Sigmoid colon (tissue), 7 donors: ENCODE data around the gene WBP2. TPM values are rescaled to one million over a fixed set of nuclear protein-coding genes. Genes with fewer than 3 reads are reported as not detected.
A peak's percentile ranks its signal among the peaks of the same experiment; 100 is the strongest.

Source experiments
- DNase-seq: peaks from one replicate; pipeline ENCODE4 v3.0.0-alpha.2; 2019
- H3K27ac ChIP-seq, 4 donors: fragments of 200-600 bp; sonication (generic); one replicate each; pipeline ENCODE4 v1.5.1; 2016 to 2019; ENCODE audit warnings: mild to moderate bottlenecking in 1 of 4
- H3K27me3 ChIP-seq, 3 donors: fragments of 200-600 bp; sonication (generic); one replicate each; pipeline ENCODE4 v1.5.1; 2019; ENCODE audit warnings: mild to moderate bottlenecking in 1 of 3
- H3K36me3 ChIP-seq, 4 donors: fragments of 200-600 bp; sonication (generic); one replicate each; pipeline ENCODE4 v1.5.1; 2016 to 2019
- H3K4me1 ChIP-seq, 4 donors: fragments of 200-600 bp; sonication (generic); one replicate each; pipeline ENCODE4 v1.5.1; 2017 to 2019
- H3K4me3 ChIP-seq, 4 donors: fragments of 200-600 bp; sonication (generic); one replicate each; pipeline ENCODE4 v1.5.1; 2017 to 2019; ENCODE audit warnings: mild to moderate bottlenecking in 2 of 4, moderate library complexity in 1 of 4
- H3K9me3 ChIP-seq, 4 donors: fragments of 200-600 bp in 3 of 4; sonication (generic) in 3 of 4; one replicate each; pipeline versions ENCODE4 v1.5.1 to v1.6.1; 2013 to 2019
- CTCF ChIP-seq, 4 experiments: fragments of 450-650 bp in 3 of 4; fragments of 200-600 bp in 1 of 4; IDR thresholded peaks; one replicate each; pipeline ENCODE4 v1.5.1; 2016 to 2019; ENCODE audit warnings: antibody characterized with exemption in 4 of 4, mild to moderate bottlenecking in 3 of 4, moderate library complexity in 2 of 4
- EP300 ChIP-seq, 4 donors: sonication (generic); formaldehyde crosslinking; IDR thresholded peaks; one replicate each; pipeline ENCODE4 v1.6.1; 2017; ENCODE audit warnings: antibody characterized with exemption in 4 of 4
- POLR2A ChIP-seq, 2 donors: fragments of 450-650 bp; IDR thresholded peaks; one replicate each; pipeline ENCODE4 v1.6.1; 2016; ENCODE audit warnings: antibody characterized with exemption in 2 of 2, mild to moderate bottlenecking in 2 of 2, moderate library complexity in 2 of 2
- POLR2AphosphoS5 ChIP-seq, 4 donors: sonication (generic); formaldehyde crosslinking; IDR thresholded peaks; one replicate each; pipeline ENCODE4 v1.6.1; 2017; ENCODE audit warnings: antibody characterized with exemption in 4 of 4
- WGBS, 2 donors: extraction: QIAGEN DNeasy Blood & Tissue Kit; methylation state at CpG; one replicate each; pipeline ENCODE4 v1.1.7; 2013; 5-methylcytosine and 5-hydroxymethylcytosine counted together
- intact Hi-C: fragments of 100-400 bp; cut with DNase I; formaldehyde crosslinking; loops from one replicate; pipeline ENCODE4 v1.15.1; 2023
- polyA plus RNA-seq, 3 donors: library from polyadenylated mRNA; stranded (reverse); fragments of 200-250 nt; gene quantifications; one replicate each; pipeline ENCODE4 v1.2.3, GENCODE V29; 2013
- total RNA-seq, 4 donors: library from RNA; depleted of rRNA; stranded (reverse); fragments of >200 nt; gene quantifications; one replicate each; pipeline ENCODE4 v1.1.0, GENCODE V29; 2016
- donor health status: healthy with polysubstance abuse.
- donor health status: Bipolar disorder and iron deficiency.
- donor health status: healthy.

The WBP2 gene
- total and polyA plus RNA-seq, 7 donors = 44.2 to 110 (median 73.1) TPM

- Histone ChIP-seq H3K36me3 (peaks cover 0 to 31% (median under 1%) of the 10 kb centered on the region in 4 donors), H3K27me3 (no peaks in the 10 kb centered on the region), H3K4me1 (peaks cover 0 to 17% (median 15%) of the 10 kb centered on the region in 4 donors), H3K27ac (no peak overlapping the region), H3K4me3 (no peak overlapping the region), H3K9me3 (no peaks in the 10 kb centered on the region)
- intact Hi-C loops = no loop called here
- 62 to 76% methylated on average over 7 of the region's 7 CpGs for WGBS, 2 donors
- DNase-seq = no peak
- TF ChIP-seq POLR2AphosphoS5 (IDR thresholded peaks at IDR 0.05) = no peak
- TF ChIP-seq CTCF (IDR thresholded peaks at IDR 0.05) = no peak
- TF ChIP-seq POLR2A (IDR thresholded peaks at IDR 0.05) = no peak
- no peak for TF ChIP-seq EP300 (IDR thresholded peaks at IDR 0.05)
Measured at GRCh38 chr17:75840799-75841164, 14.4 kb downstream of the WBP2 start.

GRCh38 chr17:75839942-75840798, 15.0 kb downstream of the WBP2 start:
- no peaks in the 10 kb centered on the region for H3K9me3 ChIP-seq
- peak; percentile 64 for DNase-seq
- no peaks in the 10 kb centered on the region for H3K27me3 ChIP-seq
- no peak overlapping the region for H3K27ac ChIP-seq
- peaks cover 0 to 17% (median 15%) of the 10 kb centered on the region in 4 donors for H3K4me1 ChIP-seq
- intact Hi-C loops = no loop called here
- TF ChIP-seq EP300 (IDR thresholded peaks at IDR 0.05) = no peak
- TF ChIP-seq CTCF (IDR thresholded peaks at IDR 0.05) = no peak
- no peak for TF ChIP-seq POLR2A (IDR thresholded peaks at IDR 0.05)
- TF ChIP-seq POLR2AphosphoS5 (IDR thresholded peaks at IDR 0.05) = no peak
- 88 to 94% methylated on average over 36 of the region's 36 CpGs for WGBS, 2 donors
- H3K36me3 ChIP-seq = peaks cover 0 to 26% (median 0%) of the 10 kb centered on the region in 4 donors
- no peak overlapping the region for H3K4me3 ChIP-seq

- TF ChIP-seq POLR2AphosphoS5 (IDR thresholded peaks at IDR 0.05) (no peak), EP300 (IDR thresholded peaks at IDR 0.05) (no peak), POLR2A (IDR thresholded peaks at IDR 0.05) (no peak), CTCF (IDR thresholded peaks at IDR 0.05) (no peak)
- Histone ChIP-seq H3K4me1 (peaks cover 0 to 10% (median 8%) of the 10 kb centered on the region in 4 donors), H3K36me3 (peaks cover 0 to 35% (median 0%) of the 10 kb centered on the region in 4 donors), H3K9me3 (no peaks in the 10 kb centered on the region), H3K27ac (no peak overlapping the region), H3K4me3 (no peak overlapping the region), H3K27me3 (no peaks in the 10 kb centered on the region)
- intact Hi-C loops = no loop called here
- WGBS, 2 donors = 93 to 95% methylated on average over 15 of the region's 15 CpGs
- DNase-seq = no peak
Measured at GRCh38 chr17:75838410-75838809, 16.7 kb downstream of the WBP2 start.

- Histone ChIP-seq H3K27me3 (no peaks in the 10 kb centered on the region), H3K27ac (no peak overlapping the region), H3K4me1 (peaks cover 0 to 13% (median 8%) of the 10 kb centered on the region in 4 donors), H3K36me3 (peaks cover 0 to 35% (median 0%) of the 10 kb centered on the region in 4 donors), H3K9me3 (no peaks in the 10 kb centered on the region), H3K4me3 (no peak overlapping the region)
- intact Hi-C loops = no loop called here
- TF ChIP-seq POLR2AphosphoS5 (IDR thresholded peaks at IDR 0.05) (no peak), EP300 (IDR thresholded peaks at IDR 0.05) (no peak), CTCF (IDR thresholded peaks at IDR 0.05) (no peak), POLR2A (IDR thresholded peaks at IDR 0.05) (no peak)
- WGBS, 2 donors = 83 to 89% methylated on average over 7 of the region's 7 CpGs
- DNase-seq = no peak
Measured at GRCh38 chr17:75837899-75838298, 17.2 kb downstream of the WBP2 start.
